PC-3 (cell line): ENCODE data around the gene TTC7B. TPM values are rescaled to one million over a fixed set of nuclear protein-coding genes. Genes with fewer than 3 reads are reported as not detected.

Experiments
- ATAC-seq: fragments of 200-7000 bp; cut with Tn5 transposase; 2 replicates; pipeline ENCODE4 v1.9.1; 2020; ENCODE audit warnings: mild to moderate bottlenecking, moderate library complexity
- BruUV-seq: library from RNA; stranded (reverse); fragments of 400-500 nt; replicated peaks from 2 replicates; lab custom pipeline; 2021; lab: Mats Ljungman, UMichigan
- CTCF ChIA-PET: fragments of 300-600 bp; sonication (Branson Sonifier 250); formaldehyde crosslinking; loops from one replicate; lab custom pipeline; 2022; ENCODE audit warnings: antibody characterized with exemption; lab: Charles Lee
- POLR2A ChIA-PET: fragments of 300-600 bp; sonication (Branson Sonifier 250); formaldehyde crosslinking; loops from one replicate; lab custom pipeline; 2022; ENCODE audit warnings: antibody characterized with exemption; ENCODE audit not compliant: unreplicated experiment; lab: Charles Lee
- DNase-seq: peaks from one replicate; pipeline ENCODE4 v3.0.0-alpha.2; 2015
- H2AFZ ChIP-seq: fragments of 300-600 bp; sonication (generic); 2 replicates; pipeline ENCODE4 v1.6.0; 2016; ENCODE audit warnings: antibody characterized with exemption, low read length
- H3F3A ChIP-seq: fragments of 300-600 bp; sonication (generic); one replicate; pipeline ENCODE4 v1.6.0; 2017; ENCODE audit warnings: antibody characterized with exemption, low read length, control low read depth, mild to moderate bottlenecking; ENCODE audit not compliant: unreplicated experiment
- H3K27ac ChIP-seq: fragments of 300-600 bp; sonication (generic); 2 replicates; pipeline ENCODE4 v1.5.1; 2016; ENCODE audit warnings: mild to moderate bottlenecking, low read length
- H3K27me3 ChIP-seq: fragments of 300-600 bp; sonication (generic); 2 replicates; pipeline ENCODE4 v1.6.1; 2016; ENCODE audit warnings: low read length, mixed read lengths
- H3K36me3 ChIP-seq: fragments of 300-600 bp; sonication (generic); 2 replicates; pipeline ENCODE4 v1.6.1; 2016; ENCODE audit warnings: low read depth, mixed run types, low read length, mixed read lengths
- H3K4me1 ChIP-seq: fragments of 300-600 bp; sonication (generic); 2 replicates; pipeline ENCODE4 v1.5.1; 2016; ENCODE audit warnings: low read length; ENCODE audit not compliant: insufficient read depth
- H3K4me2 ChIP-seq: fragments of 300-600 bp; sonication (generic); 2 replicates; pipeline ENCODE4 v1.6.0; 2016; ENCODE audit warnings: low read length
- H3K4me3 ChIP-seq: fragments of 300-600 bp; sonication (generic); 2 replicates; pipeline ENCODE4 v1.5.1; 2016; ENCODE audit warnings: mild to moderate bottlenecking, low read length, mixed read lengths
- H3K79me2 ChIP-seq: fragments of 300-600 bp; sonication (generic); 2 replicates; pipeline ENCODE4 v1.6.1; 2017; ENCODE audit warnings: low read length, mixed read lengths
- H3K9ac ChIP-seq: fragments of 300-600 bp; sonication (generic); 2 replicates; pipeline ENCODE4 v1.6.0; 2016; ENCODE audit warnings: mild to moderate bottlenecking, low read length
- H3K9me2 ChIP-seq: fragments of 300-600 bp; sonication (generic); replicated peaks from 2 replicates; pipeline ENCODE4 v1.6.1; 2016; ENCODE audit warnings: mixed run types, low read length, mixed read lengths
- H3K9me3 ChIP-seq: fragments of 300-600 bp; sonication (generic); 2 replicates; pipeline ENCODE4 v1.6.1; 2016; ENCODE audit warnings: low read length, mixed read lengths
- H4K20me1 ChIP-seq: fragments of 300-600 bp; sonication (generic); 2 replicates; pipeline ENCODE4 v1.6.1; 2016; ENCODE audit warnings: low read length, mixed read lengths
- EZH2 ChIP-seq: fragments of 300-600 bp; sonication (generic); IDR thresholded peaks from one replicate; pipeline ENCODE4 v1.6.1; 2017; ENCODE audit warnings: antibody characterized with exemption, mild to moderate bottlenecking, low read length; ENCODE audit not compliant: unreplicated experiment
- EZH2phosphoT487 ChIP-seq: fragments of 300-600 bp; sonication (generic); IDR thresholded peaks from 2 replicates; pipeline ENCODE4 v1.6.1; 2018; ENCODE audit warnings: mild to moderate bottlenecking, antibody characterized with exemption, low read length, borderline replicate concordance
- intact Hi-C: fragments of 100-400 bp; cut with micrococcal nuclease; formaldehyde crosslinking; loops from 2 replicates; pipeline ENCODE4 v1.9.0; 2023
- total RNA-seq: library from RNA; depleted of rRNA; stranded (reverse); fragments of >200 nt; gene quantifications from 2 replicates; pipeline ENCODE4 v1.2.3, GENCODE V29; 2014
- TF ChIP-seq, protein P1 (sequence below): fragments of 300-600 bp; sonication (generic); conservative IDR thresholded peaks from 2 replicates; pipeline ENCODE4 v1.5.1; 2017; ENCODE audit warnings: antibody characterized with exemption, low read depth, mild to moderate bottlenecking, low read length

TTC7B gene
- total RNA-seq, 1 experiment from 2014 or later = 45.6 TPM

GRCh38 chr14:90603336-90603735 is 212.9 kb downstream of the TTC7B start:
- ChIA-PET POLR2A (no interaction called here), CTCF (no interaction called here)
- no peak for ATAC-seq
- Histone ChIP-seq H3K27ac (no peak overlapping the region), H3K9ac (no peak overlapping the region), H2AFZ (no peak overlapping the region), H3K4me1 (no peaks in the 10 kb centered on the region), H3K4me3 (no peak overlapping the region), H3K9me2 (no peaks in the 10 kb centered on the region), H4K20me1 (no peaks in the 10 kb centered on the region), H3K36me3 (no peaks in the 10 kb centered on the region), H3K9me3 (no peaks in the 10 kb centered on the region), H3K79me2 (no peaks in the 10 kb centered on the region), H3K27me3 (no peaks in the 10 kb centered on the region), H3F3A (no peaks in the 10 kb centered on the region), H3K4me2 (no peak overlapping the region)
- no peak for DNase-seq
- TF ChIP-seq, protein P1, sequence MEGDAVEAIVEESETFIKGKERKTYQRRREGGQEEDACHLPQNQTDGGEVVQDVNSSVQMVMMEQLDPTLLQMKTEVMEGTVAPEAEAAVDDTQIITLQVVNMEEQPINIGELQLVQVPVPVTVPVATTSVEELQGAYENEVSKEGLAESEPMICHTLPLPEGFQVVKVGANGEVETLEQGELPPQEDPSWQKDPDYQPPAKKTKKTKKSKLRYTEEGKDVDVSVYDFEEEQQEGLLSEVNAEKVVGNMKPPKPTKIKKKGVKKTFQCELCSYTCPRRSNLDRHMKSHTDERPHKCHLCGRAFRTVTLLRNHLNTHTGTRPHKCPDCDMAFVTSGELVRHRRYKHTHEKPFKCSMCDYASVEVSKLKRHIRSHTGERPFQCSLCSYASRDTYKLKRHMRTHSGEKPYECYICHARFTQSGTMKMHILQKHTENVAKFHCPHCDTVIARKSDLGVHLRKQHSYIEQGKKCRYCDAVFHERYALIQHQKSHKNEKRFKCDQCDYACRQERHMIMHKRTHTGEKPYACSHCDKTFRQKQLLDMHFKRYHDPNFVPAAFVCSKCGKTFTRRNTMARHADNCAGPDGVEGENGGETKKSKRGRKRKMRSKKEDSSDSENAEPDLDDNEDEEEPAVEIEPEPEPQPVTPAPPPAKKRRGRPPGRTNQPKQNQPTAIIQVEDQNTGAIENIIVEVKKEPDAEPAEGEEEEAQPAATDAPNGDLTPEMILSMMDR = no peak
- TF ChIP-seq EZH2phosphoT487 (no peak), EZH2 (no peak)
- intact Hi-C loops = loop anchor here (5.0 kb wide), 1 partner anchor 94 kb away; no protein-coding TSS in a partner anchor
- BruUV-seq = no TSS peak

GRCh38 chr14:90602088-90602687 is 214.0 kb downstream of the TTC7B start:
- Histone ChIP-seq H2AFZ (no peak overlapping the region), H3K4me1 (no peaks in the 10 kb centered on the region), H3K36me3 (no peaks in the 10 kb centered on the region), H3K9me3 (no peaks in the 10 kb centered on the region), H3K4me3 (no peak overlapping the region), H3F3A (no peaks in the 10 kb centered on the region), H3K79me2 (no peaks in the 10 kb centered on the region), H3K4me2 (no peak overlapping the region), H3K9ac (no peak overlapping the region), H3K27me3 (no peaks in the 10 kb centered on the region), H3K9me2 (no peaks in the 10 kb centered on the region), H4K20me1 (no peaks in the 10 kb centered on the region), H3K27ac (no peak overlapping the region)
- ChIA-PET CTCF (no interaction called here), POLR2A (no interaction called here)
- intact Hi-C loops = loop anchor here (5.0 kb wide), 1 partner anchor 95 kb away; no protein-coding TSS in a partner anchor
- TF ChIP-seq EZH2 = no peak
- TF ChIP-seq EZH2phosphoT487 = no peak
- TF ChIP-seq, protein P1 = no peak
- no peak for DNase-seq
- ATAC-seq = no peak
- BruUV-seq = no TSS peak

DNA sequence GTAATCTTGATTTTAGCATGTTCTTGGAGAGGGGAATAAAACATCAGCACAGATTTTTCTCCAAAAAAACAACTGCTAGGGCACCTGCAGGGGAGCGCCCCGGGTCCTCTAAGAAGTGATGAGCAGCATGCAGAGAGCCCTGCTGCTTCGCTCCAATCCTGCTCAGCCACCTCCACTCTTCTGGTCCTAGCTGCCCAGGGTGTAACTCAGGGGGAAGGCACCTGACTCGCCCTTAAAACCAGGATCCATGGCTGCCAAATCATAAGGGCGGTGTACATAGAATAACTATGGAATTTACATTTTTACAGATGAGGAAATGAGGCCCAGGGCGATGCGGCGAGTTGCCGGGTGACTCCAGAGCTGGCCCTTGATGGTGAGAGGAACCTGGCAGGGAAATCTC is 214.7 kb downstream of the TTC7B start:
- no peak overlapping the region for H3K4me3 ChIP-seq
- H3K27me3 ChIP-seq = no peaks in the 10 kb centered on the region
- no peaks in the 10 kb centered on the region for H3K4me1 ChIP-seq
- no peak overlapping the region for H3K4me2 ChIP-seq
- no peaks in the 10 kb centered on the region for H3F3A ChIP-seq
- no peak overlapping the region for H3K27ac ChIP-seq
- intact Hi-C loops = loop anchor here (5.0 kb wide), 1 partner anchor 96 kb away; no protein-coding TSS in a partner anchor
- no peak overlapping the region for H2AFZ ChIP-seq
- H4K20me1 ChIP-seq = no peaks in the 10 kb centered on the region
- no peak for DNase-seq
- H3K9ac ChIP-seq = no peak overlapping the region
- ChIA-PET POLR2A (no interaction called here), CTCF (interaction anchor here (1.0 kb wide), 1 partner anchor 300 kb away, joined by 4 read pairs; no protein-coding TSS in a partner anchor)
- H3K79me2 ChIP-seq = no peaks in the 10 kb centered on the region
- no peaks in the 10 kb centered on the region for H3K9me3 ChIP-seq
- no TSS peak for BruUV-seq
- no peaks in the 10 kb centered on the region for H3K36me3 ChIP-seq
- TF ChIP-seq EZH2 (no peak), EZH2phosphoT487 (no peak)
- TF ChIP-seq, protein P1 = no peak
- H3K9me2 ChIP-seq = no peaks in the 10 kb centered on the region
- ATAC-seq = no peak
